ENCODE measurements around the gene PRAMEF15. TPM values are rescaled to one million over a fixed set of nuclear protein-coding genes. Genes with fewer than 3 reads are reported as not detected.
"Not testable (repeated sequence)": the region's sequence is repeated elsewhere in the genome, so short reads cannot be mapped to it uniquely, and the experiment has no call there.

PRAMEF15 gene
- polyA plus RNA-seq (2011; rRNA removed) (not detected in 2 replicates), polyA minus RNA-seq (2011; rRNA and poly(A)+ RNA removed) (not detected in 2 replicates)

- H3K27ac ChIP-seq (ENCODE audit: low read depth, low read length); H3K27me3 ChIP-seq (ENCODE audit: control insufficient read depth, insufficient read depth, low read length); CTCF ChIA-PET; H3K9me3 ChIP-seq (ENCODE audit: control insufficient read depth, insufficient read depth, low read length); POLR2A ChIA-PET; DNase-seq (ENCODE audit: low read depth, low spot score); H3K4me3 ChIP-seq (ENCODE audit: low read depth, low read length): not testable (repeated sequence)
These were observed at the start of gene PRAMEF15 for GRCh38 chr1:13315281-13315680. PRAMEF15 (plus strand) TSS chr1:13315581; CDS start chr1:13318408, 2,827 bp downstream.

DNA sequence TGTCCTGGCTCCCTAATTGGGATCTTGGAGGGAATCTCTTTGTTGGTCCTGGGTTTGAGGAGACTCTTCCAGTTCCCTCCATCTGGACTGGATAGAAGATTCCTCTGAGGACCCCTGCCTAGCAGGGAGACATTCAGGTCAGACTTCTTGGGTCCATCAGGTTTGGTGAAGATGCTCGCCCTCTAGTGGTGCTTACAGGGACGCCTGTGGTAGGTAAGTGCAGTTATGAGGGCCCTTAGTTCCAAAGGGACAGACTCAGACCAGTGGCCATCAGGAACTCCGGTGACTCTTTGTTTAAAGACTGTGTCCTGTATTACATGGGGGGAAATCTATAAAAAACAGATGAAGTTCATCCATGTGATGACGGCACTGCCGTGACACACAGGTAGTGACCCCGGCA is 38.4 kb upstream of the PRAMEF15 start:
- POLR2A ChIA-PET: not testable (repeated sequence)

DNA sequence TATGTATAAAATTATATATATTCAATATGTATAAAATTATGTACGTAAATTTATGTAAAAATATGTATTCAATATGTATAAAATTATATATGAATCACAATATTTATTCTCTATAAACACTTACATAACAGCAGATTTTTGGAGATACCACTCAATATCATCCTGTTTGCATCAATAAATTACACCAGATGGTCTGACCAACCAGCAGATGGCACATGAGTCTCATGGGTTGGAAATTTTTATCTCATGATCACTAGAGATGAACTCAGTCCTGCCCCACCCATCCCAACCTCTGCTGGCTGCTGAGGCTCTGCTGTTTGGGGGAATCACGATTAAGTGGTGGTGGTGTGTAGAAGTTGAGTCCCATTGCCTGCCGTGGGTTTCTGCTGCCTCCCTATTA is 35.8 kb upstream of the PRAMEF15 start:
- DNase-seq (ENCODE audit: low read depth, low spot score); CTCF ChIA-PET; H3K4me3 ChIP-seq (ENCODE audit: low read depth, low read length); POLR2A ChIA-PET; H3K27me3 ChIP-seq (ENCODE audit: control insufficient read depth, insufficient read depth, low read length); H3K9me3 ChIP-seq (ENCODE audit: control insufficient read depth, insufficient read depth, low read length); H3K27ac ChIP-seq (ENCODE audit: low read depth, low read length): not testable (repeated sequence)

More for the DNA sequence above, 38.4 kb upstream of the PRAMEF15 start:
- H3K27ac ChIP-seq (ENCODE audit: low read depth, low read length); H3K9me3 ChIP-seq (ENCODE audit: control insufficient read depth, insufficient read depth, low read length); H3K27me3 ChIP-seq (ENCODE audit: control insufficient read depth, insufficient read depth, low read length); H3K4me3 ChIP-seq (ENCODE audit: low read depth, low read length); DNase-seq (ENCODE audit: low read depth, low spot score); CTCF ChIA-PET: not testable (repeated sequence)

DNA sequence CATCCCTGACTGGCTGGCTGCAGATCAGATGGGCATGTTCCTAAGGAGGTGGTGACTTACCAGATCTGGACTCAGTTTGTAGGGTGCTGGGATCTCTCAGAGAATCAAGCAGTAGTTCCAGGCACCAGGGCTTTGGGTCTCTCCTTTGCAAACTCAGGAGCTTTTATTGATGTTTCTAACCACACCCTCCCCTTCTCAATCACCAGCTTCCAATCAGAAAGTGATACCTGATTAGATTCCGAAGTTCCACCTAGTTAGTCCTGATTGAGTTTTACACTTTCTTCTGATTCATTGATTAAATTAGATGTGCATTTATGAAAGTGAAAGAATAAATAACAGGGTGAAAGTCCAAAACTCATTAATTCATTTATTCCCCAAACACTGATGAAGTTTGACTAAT is 30.3 kb upstream of the PRAMEF15 start, which contains the start of gene PRAMEF8:
TSS of gene PRAMEF8 (minus strand) at position 101 of the 400 bp plus-strand sequence. CDS start 1,046 bp downstream, outside the sequence.
- H3K27ac ChIP-seq (ENCODE audit: low read depth, low read length); POLR2A ChIA-PET; DNase-seq (ENCODE audit: low read depth, low spot score); CTCF ChIA-PET; H3K4me3 ChIP-seq (ENCODE audit: low read depth, low read length); H3K9me3 ChIP-seq (ENCODE audit: control insufficient read depth, insufficient read depth, low read length); H3K27me3 ChIP-seq (ENCODE audit: control insufficient read depth, insufficient read depth, low read length): not testable (repeated sequence)

DNA sequence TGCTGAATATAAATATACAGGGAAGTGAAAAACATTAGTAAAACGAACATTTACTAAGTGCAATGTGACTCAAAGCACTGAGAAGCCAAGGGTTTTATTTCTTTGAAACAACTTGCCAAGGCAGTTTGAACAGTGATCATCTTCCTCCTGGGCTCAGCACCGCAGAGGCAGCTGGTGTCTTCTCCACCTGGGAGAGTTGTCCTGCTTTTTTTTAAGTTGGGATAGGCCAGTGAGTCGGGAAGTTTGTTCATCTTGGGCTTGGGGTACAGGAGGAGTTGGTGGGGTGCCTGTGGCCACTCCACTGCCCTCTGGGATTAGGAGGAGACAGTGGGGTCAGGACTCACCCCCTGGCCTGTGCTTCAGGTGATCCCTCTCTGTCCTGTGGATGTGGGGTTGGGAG is 26.4 kb upstream of the PRAMEF15 start:
- H3K4me3 ChIP-seq (ENCODE audit: low read depth, low read length); H3K9me3 ChIP-seq (ENCODE audit: control insufficient read depth, insufficient read depth, low read length); H3K27ac ChIP-seq (ENCODE audit: low read depth, low read length); H3K27me3 ChIP-seq (ENCODE audit: control insufficient read depth, insufficient read depth, low read length); POLR2A ChIA-PET; DNase-seq (ENCODE audit: low read depth, low spot score); CTCF ChIA-PET: not testable (repeated sequence)

DNA sequence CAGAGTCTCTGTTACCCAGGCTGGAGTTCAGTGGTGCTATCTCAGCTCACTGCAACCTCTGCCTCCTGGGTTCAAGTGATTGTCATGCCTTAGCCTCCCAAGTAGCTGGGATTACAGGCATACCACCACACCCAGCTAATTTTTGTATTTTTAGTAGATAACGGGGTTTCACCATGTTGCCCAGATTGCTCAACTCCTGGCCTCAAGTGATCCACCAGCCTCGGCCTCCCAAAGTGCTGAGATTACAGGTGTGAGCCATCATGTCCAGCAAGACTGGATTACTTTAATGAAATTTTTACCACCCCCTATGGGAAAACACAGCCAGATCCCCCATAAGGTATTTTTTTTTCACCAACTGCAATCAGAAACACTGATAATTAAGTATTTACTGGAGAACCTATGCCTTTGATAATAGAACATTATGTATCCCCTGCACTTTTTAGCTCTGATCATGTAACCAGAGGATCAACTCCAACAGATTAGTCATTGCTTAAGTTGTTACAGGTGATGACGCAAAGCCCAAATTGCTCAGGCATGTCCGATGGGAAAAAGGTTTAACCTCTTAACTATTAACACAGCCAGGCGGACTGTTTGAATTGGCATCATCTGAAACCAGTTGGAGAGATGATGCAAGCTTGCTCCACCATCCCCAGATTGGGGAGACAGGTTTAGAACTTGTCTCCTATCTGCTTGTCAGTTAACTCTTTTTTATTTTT is 18.0 kb upstream of the PRAMEF15 start:
- H3K9me3 ChIP-seq (ENCODE audit: control insufficient read depth, insufficient read depth, low read length); H3K27ac ChIP-seq (ENCODE audit: low read depth, low read length); DNase-seq (ENCODE audit: low read depth, low spot score); POLR2A ChIA-PET; H3K4me3 ChIP-seq (ENCODE audit: low read depth, low read length); H3K27me3 ChIP-seq (ENCODE audit: control insufficient read depth, insufficient read depth, low read length); CTCF ChIA-PET: not testable (repeated sequence)

DNA sequence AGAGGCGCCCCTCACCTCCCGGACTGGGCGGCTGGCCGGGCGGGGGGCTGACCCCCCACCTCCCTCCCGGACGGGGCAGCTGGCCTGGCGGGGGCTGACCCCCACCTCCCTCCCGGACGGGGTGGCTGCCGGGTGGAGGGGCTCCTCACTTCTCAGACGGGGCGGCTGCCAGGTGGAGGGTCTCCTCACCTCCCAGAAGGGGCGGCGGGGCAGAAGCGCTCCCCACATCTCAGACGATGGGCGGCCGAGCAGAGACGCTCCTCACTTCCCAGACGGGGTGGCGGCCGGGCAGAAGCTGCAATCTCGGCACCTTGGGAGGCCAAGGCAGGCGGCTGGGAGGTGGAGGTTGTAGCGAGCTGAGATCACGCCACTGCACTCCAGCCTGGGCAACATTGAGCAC is 16.7 kb upstream of the PRAMEF15 start:
- H3K4me3 ChIP-seq (ENCODE audit: low read depth, low read length); DNase-seq (ENCODE audit: low read depth, low spot score); POLR2A ChIA-PET; H3K27ac ChIP-seq (ENCODE audit: low read depth, low read length); H3K9me3 ChIP-seq (ENCODE audit: control insufficient read depth, insufficient read depth, low read length); H3K27me3 ChIP-seq (ENCODE audit: control insufficient read depth, insufficient read depth, low read length); CTCF ChIA-PET: not testable (repeated sequence)

DNA sequence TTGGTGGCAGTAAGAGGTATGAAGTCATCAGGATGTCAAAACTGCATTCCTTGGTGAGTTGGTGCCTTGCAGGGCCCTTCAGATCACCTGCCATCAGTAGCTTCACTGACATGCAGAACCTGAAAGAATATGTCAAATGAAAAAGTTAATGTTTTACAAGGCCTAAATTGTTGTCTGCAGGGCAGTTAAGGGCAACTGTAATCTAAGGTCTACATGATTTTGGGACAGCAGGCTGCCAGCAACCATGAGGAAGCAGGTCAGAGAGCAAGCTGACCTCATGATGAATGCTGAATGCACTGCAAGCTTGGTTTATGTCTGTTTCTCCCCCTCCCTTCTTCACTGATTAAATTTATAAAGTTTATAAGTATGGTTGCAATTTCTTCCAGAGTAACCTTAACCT is 13.2 kb upstream of the PRAMEF15 start:
- DNase-seq (ENCODE audit: low read depth, low spot score); H3K27me3 ChIP-seq (ENCODE audit: control insufficient read depth, insufficient read depth, low read length); H3K9me3 ChIP-seq (ENCODE audit: control insufficient read depth, insufficient read depth, low read length); CTCF ChIA-PET; POLR2A ChIA-PET; H3K27ac ChIP-seq (ENCODE audit: low read depth, low read length); H3K4me3 ChIP-seq (ENCODE audit: low read depth, low read length): not testable (repeated sequence)

GRCh38 chr1:13303239-13303638 is 12.1 kb upstream of the PRAMEF15 start, which contains the start of gene PRAMEF33:
PRAMEF33 (plus strand) TSS chr1:13303539; CDS start chr1:13305955, 2,416 bp downstream.
- H3K4me3 ChIP-seq (ENCODE audit: low read depth, low read length); CTCF ChIA-PET; POLR2A ChIA-PET; H3K27ac ChIP-seq (ENCODE audit: low read depth, low read length); H3K27me3 ChIP-seq (ENCODE audit: control insufficient read depth, insufficient read depth, low read length); H3K9me3 ChIP-seq (ENCODE audit: control insufficient read depth, insufficient read depth, low read length); DNase-seq (ENCODE audit: low read depth, low spot score): not testable (repeated sequence)

GRCh38 chr1:13342496-13342895 is 27.1 kb downstream of the PRAMEF15 start:
- H3K27ac ChIP-seq (ENCODE audit: low read depth, low read length); H3K4me3 ChIP-seq (ENCODE audit: low read depth, low read length); POLR2A ChIA-PET: not testable (repeated sequence)

GRCh38 chr1:13347034-13347433 is 31.7 kb downstream of the PRAMEF15 start, which contains the start of gene PRAMEF14:
PRAMEF14 (minus strand) TSS chr1:13347134; CDS start chr1:13345314, 1,820 bp downstream.
- H3K27me3 ChIP-seq (ENCODE audit: control insufficient read depth, insufficient read depth, low read length); H3K4me3 ChIP-seq (ENCODE audit: low read depth, low read length); CTCF ChIA-PET; H3K27ac ChIP-seq (ENCODE audit: low read depth, low read length); DNase-seq (ENCODE audit: low read depth, low spot score); POLR2A ChIA-PET; H3K9me3 ChIP-seq (ENCODE audit: control insufficient read depth, insufficient read depth, low read length): not testable (repeated sequence)

More at GRCh38 chr1:13342496-13342895, 27.1 kb downstream of the PRAMEF15 start:
- DNase-seq (ENCODE audit: low read depth, low spot score); CTCF ChIA-PET; H3K27me3 ChIP-seq (ENCODE audit: control insufficient read depth, insufficient read depth, low read length); H3K9me3 ChIP-seq (ENCODE audit: control insufficient read depth, insufficient read depth, low read length): not testable (repeated sequence)

GRCh38 chr1:13353476-13353875 is 38.1 kb downstream of the PRAMEF15 start:
- H3K4me3 ChIP-seq (ENCODE audit: low read depth, low read length); DNase-seq (ENCODE audit: low read depth, low spot score); POLR2A ChIA-PET; H3K27me3 ChIP-seq (ENCODE audit: control insufficient read depth, insufficient read depth, low read length); H3K9me3 ChIP-seq (ENCODE audit: control insufficient read depth, insufficient read depth, low read length); CTCF ChIA-PET; H3K27ac ChIP-seq (ENCODE audit: low read depth, low read length): not testable (repeated sequence)

Data from AG04450 (cell line).